ENCODE data around the gene ABCA9. TPM values are rescaled to one million over a fixed set of nuclear protein-coding genes. Genes with fewer than 3 reads are reported as not detected.

ABCA9 gene
- total RNA-seq, 3 donors from 2014 or later, result 18.0 to 92.7 (median 56.7) TPM

GRCh38 chr17:69030169-69030568, 30.6 kb downstream of the ABCA9 start:
- no peaks in the 10 kb centered on the region for H3K36me3 ChIP-seq
- TF ChIP-seq POLR2AphosphoS5 (IDR thresholded peaks at IDR 0.05), result no peak
- TF ChIP-seq, protein P1, sequence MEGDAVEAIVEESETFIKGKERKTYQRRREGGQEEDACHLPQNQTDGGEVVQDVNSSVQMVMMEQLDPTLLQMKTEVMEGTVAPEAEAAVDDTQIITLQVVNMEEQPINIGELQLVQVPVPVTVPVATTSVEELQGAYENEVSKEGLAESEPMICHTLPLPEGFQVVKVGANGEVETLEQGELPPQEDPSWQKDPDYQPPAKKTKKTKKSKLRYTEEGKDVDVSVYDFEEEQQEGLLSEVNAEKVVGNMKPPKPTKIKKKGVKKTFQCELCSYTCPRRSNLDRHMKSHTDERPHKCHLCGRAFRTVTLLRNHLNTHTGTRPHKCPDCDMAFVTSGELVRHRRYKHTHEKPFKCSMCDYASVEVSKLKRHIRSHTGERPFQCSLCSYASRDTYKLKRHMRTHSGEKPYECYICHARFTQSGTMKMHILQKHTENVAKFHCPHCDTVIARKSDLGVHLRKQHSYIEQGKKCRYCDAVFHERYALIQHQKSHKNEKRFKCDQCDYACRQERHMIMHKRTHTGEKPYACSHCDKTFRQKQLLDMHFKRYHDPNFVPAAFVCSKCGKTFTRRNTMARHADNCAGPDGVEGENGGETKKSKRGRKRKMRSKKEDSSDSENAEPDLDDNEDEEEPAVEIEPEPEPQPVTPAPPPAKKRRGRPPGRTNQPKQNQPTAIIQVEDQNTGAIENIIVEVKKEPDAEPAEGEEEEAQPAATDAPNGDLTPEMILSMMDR (IDR thresholded peaks at IDR 0.05), result no peak
- TF ChIP-seq POLR2A (IDR thresholded peaks at IDR 0.05), result no peak
- intact Hi-C loops (cut with DNase I; ENCODE audit: low total_unique reads), result no loop called here

DNA sequence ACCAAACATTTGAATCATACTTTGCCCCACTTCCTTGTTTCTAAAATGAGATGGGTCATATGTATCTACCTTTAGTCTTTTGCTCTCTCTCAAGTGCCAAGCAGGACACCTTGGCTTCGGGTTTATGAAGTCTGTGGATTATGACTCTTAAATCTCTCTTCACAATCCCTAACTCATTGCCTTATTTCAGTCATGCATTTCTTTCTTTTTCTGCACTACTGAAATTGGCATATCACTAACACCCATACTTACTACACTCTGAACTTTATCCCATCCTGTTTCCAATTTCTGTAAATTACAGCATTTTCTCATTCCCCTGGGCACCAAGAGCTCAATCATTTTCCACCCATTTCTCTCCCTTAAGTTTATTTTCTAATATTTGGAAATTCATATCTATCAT, 42.0 kb downstream of the ABCA9 start:
- intact Hi-C loops (cut with DNase I; ENCODE audit: low total_unique reads), result no loop called here
- Histone ChIP-seq H3K4me1 (no peaks in the 10 kb centered on the region), H3K9me3 (no peaks in the 10 kb centered on the region), H3K36me3 (peaks cover 3% of the 10 kb centered on the region), H3K4me3 (no peak overlapping the region), H3K27me3 (no peaks in the 10 kb centered on the region), H3K27ac (no peak overlapping the region)
- DNase-seq (ENCODE audit: low spot score in 2 of 2), result no peak
- TF ChIP-seq POLR2A (IDR thresholded peaks at IDR 0.05) (no peak), POLR2AphosphoS5 (IDR thresholded peaks at IDR 0.05) (no peak)
- TF ChIP-seq, protein P1 (IDR thresholded peaks at IDR 0.05), result no peak

More at GRCh38 chr17:69030169-69030568, 30.6 kb downstream of the ABCA9 start:
- no peak for DNase-seq (ENCODE audit: low spot score in 2 of 2)
- H3K4me1 ChIP-seq, result no peaks in the 10 kb centered on the region
- H3K9me3 ChIP-seq, result no peaks in the 10 kb centered on the region
- no peak overlapping the region for H3K4me3 ChIP-seq
- no peaks in the 10 kb centered on the region for H3K27me3 ChIP-seq
- H3K27ac ChIP-seq, result no peak overlapping the region

GRCh38 chr17:69018022-69018615, 42.6 kb downstream of the ABCA9 start:
- TF ChIP-seq, protein P1 (IDR thresholded peaks at IDR 0.05), result no peak
- no peak for TF ChIP-seq POLR2A (IDR thresholded peaks at IDR 0.05)
- no peak for TF ChIP-seq POLR2AphosphoS5 (IDR thresholded peaks at IDR 0.05)
- Histone ChIP-seq H3K4me1 (no peaks in the 10 kb centered on the region), H3K27me3 (no peaks in the 10 kb centered on the region), H3K36me3 (peaks cover 3% of the 10 kb centered on the region), H3K9me3 (no peaks in the 10 kb centered on the region), H3K27ac (no peak overlapping the region), H3K4me3 (no peak overlapping the region)
- intact Hi-C loops (cut with DNase I; ENCODE audit: low total_unique reads), result no loop called here
- no peak for DNase-seq (ENCODE audit: low spot score in 2 of 2)

- intact Hi-C loops (cut with DNase I; ENCODE audit: low total_unique reads), result no loop called here
- no peaks in the 10 kb centered on the region for H3K4me1 ChIP-seq
These were observed 45.1 kb downstream of the ABCA9 start for GRCh38 chr17:69015631-69016030.

More at GRCh38 chr17:69015631-69016030, 45.1 kb downstream of the ABCA9 start:
- TF ChIP-seq POLR2AphosphoS5 (IDR thresholded peaks at IDR 0.05), result no peak
- TF ChIP-seq, protein P1 (IDR thresholded peaks at IDR 0.05), result no peak
- no peak for TF ChIP-seq POLR2A (IDR thresholded peaks at IDR 0.05)
- H3K36me3 ChIP-seq, result peaks cover 3% of the 10 kb centered on the region
- DNase-seq (ENCODE audit: low spot score in 2 of 2), result no peak
- no peaks in the 10 kb centered on the region for H3K27me3 ChIP-seq
- no peaks in the 10 kb centered on the region for H3K9me3 ChIP-seq
- H3K27ac ChIP-seq, result no peak overlapping the region
- H3K4me3 ChIP-seq, result no peak overlapping the region

Data from breast epithelium (tissue), 4 donors.